Thyroid gland (tissue), 4 donors: Measurements from ENCODE around the gene AMDHD2. TPM values are rescaled to one million over a fixed set of nuclear protein-coding genes. Genes with fewer than 3 reads are reported as not detected.

Source experiments
- DNase-seq, 2 donors: peaks; one replicate each; pipeline ENCODE4 v3.0.0-alpha.2; 2019
- H3K27ac ChIP-seq, 3 donors: fragments of 200-600 bp; sonication (generic); 1 replicate in 2 of 3; 2 replicates in 1 of 3; pipeline ENCODE4 v1.5.1; 2016 to 2019; ENCODE audit warnings: mild to moderate bottlenecking in 1 of 3, moderate library complexity in 1 of 3
- H3K27me3 ChIP-seq: fragments of 200-600 bp; sonication (generic); one replicate; pipeline ENCODE4 v1.5.1; 2019
- H3K36me3 ChIP-seq, 2 donors: fragments of 200-600 bp; sonication (generic); one replicate each; pipeline ENCODE4 v1.5.1; 2016 to 2019
- H3K4me1 ChIP-seq, 2 donors: fragments of 200-600 bp; sonication (generic); one replicate each; pipeline ENCODE4 v1.5.1; 2017 to 2019
- H3K4me3 ChIP-seq, 3 donors: fragments of 200-600 bp; sonication (generic); replicated peaks in 1 of 3; 1 replicate in 2 of 3; 2 replicates in 1 of 3; pipeline ENCODE4 v1.5.1; 2016; ENCODE audit warnings: mild to moderate bottlenecking in 1 of 3
- H3K9me3 ChIP-seq: fragments of 200-600 bp; sonication (generic); one replicate; pipeline ENCODE4 v1.5.1; 2017
- POLR2A ChIP-seq, 2 donors: fragments of 450-650 bp; IDR thresholded peaks; one replicate each; pipeline ENCODE4 v1.6.1; 2017; ENCODE audit warnings: antibody characterized with exemption in 2 of 2, mild to moderate bottlenecking in 2 of 2, moderate library complexity in 1 of 2
- WGBS, 2 donors: methylation state at CpG; one replicate each; pipeline ENCODE4 v1.1.5; 2017; 5-methylcytosine and 5-hydroxymethylcytosine counted together
- intact Hi-C: fragments of 100-400 bp; cut with DNase I; formaldehyde crosslinking; loops from one replicate; pipeline ENCODE4 v1.15.1; 2023
- total RNA-seq, 4 donors: library from RNA; depleted of rRNA; stranded (reverse); fragments of >200 nt; gene quantifications; one replicate each; pipeline ENCODE4 v1.2.3, GENCODE V29; 2016
- TF ChIP-seq, protein P1 (sequence below), 6 experiments: fragments of 200-600 bp in 3 of 6; fragments of 450-650 bp in 3 of 6; sonication (generic) in 3 of 6; IDR thresholded peaks; one replicate each; pipeline ENCODE4 v1.5.1; 2016 to 2019; ENCODE audit warnings: antibody characterized with exemption in 6 of 6, mild to moderate bottlenecking in 2 of 6, inconsistent platforms in 1 of 6, moderate library complexity in 1 of 6

Gene AMDHD2
- total RNA-seq, 4 donors from 2014 or later: 32.6 to 43.5 (median 37.9) TPM

DNA sequence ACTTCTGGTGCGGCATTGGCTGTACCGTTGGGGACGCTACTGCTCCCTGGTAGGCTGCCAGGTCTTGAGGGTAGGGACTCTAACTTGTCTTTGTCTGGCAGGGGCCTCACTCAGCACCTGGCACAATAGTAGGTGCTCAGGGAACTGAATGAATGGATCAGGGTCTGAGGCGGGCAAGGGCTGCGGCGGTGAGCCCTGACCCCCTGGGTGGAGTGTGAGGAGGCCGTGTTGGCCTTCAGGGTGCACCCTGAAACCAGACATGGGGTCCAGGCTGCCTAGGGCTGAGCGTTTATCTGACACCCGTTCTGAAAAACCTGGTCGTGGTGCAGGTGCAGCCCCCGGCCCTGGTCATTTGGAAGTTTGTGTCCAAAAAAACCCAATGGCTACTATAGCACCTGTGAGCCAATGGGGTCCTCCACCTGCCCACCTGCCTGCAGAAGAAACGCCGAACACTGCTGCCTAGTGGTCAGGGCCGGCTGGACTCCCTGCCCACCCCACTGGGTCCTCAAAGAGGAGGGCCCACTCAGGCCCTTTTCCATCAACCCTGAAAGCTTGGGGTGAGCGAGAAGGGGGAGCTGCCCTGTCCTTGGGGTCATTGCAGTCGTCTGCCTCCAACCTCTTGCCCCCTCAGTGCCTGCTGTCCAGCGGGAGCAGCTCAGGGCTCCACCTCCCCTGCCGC, 11.3 kb upstream of the AMDHD2 start:
- Histone ChIP-seq H3K4me1 (peaks cover 6 to 12% of the 10 kb centered on the region in 2 donors), H3K36me3 (no peaks in the 10 kb centered on the region), H3K27me3 (no peaks in the 10 kb centered on the region), H3K27ac (no peak overlapping the region), H3K4me3 (no peak overlapping the region), H3K9me3 (no peaks in the 10 kb centered on the region)
- DNase-seq: no peak
- intact Hi-C loops: no loop called here
- TF ChIP-seq POLR2A (IDR thresholded peaks at IDR 0.05): no peak
- TF ChIP-seq, protein P1, sequence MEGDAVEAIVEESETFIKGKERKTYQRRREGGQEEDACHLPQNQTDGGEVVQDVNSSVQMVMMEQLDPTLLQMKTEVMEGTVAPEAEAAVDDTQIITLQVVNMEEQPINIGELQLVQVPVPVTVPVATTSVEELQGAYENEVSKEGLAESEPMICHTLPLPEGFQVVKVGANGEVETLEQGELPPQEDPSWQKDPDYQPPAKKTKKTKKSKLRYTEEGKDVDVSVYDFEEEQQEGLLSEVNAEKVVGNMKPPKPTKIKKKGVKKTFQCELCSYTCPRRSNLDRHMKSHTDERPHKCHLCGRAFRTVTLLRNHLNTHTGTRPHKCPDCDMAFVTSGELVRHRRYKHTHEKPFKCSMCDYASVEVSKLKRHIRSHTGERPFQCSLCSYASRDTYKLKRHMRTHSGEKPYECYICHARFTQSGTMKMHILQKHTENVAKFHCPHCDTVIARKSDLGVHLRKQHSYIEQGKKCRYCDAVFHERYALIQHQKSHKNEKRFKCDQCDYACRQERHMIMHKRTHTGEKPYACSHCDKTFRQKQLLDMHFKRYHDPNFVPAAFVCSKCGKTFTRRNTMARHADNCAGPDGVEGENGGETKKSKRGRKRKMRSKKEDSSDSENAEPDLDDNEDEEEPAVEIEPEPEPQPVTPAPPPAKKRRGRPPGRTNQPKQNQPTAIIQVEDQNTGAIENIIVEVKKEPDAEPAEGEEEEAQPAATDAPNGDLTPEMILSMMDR (IDR thresholded peaks at IDR 0.05): no peak
- 90 to 93% methylated on average over 12 to 17 of the region's 18 CpGs for WGBS, 2 donors

DNA sequence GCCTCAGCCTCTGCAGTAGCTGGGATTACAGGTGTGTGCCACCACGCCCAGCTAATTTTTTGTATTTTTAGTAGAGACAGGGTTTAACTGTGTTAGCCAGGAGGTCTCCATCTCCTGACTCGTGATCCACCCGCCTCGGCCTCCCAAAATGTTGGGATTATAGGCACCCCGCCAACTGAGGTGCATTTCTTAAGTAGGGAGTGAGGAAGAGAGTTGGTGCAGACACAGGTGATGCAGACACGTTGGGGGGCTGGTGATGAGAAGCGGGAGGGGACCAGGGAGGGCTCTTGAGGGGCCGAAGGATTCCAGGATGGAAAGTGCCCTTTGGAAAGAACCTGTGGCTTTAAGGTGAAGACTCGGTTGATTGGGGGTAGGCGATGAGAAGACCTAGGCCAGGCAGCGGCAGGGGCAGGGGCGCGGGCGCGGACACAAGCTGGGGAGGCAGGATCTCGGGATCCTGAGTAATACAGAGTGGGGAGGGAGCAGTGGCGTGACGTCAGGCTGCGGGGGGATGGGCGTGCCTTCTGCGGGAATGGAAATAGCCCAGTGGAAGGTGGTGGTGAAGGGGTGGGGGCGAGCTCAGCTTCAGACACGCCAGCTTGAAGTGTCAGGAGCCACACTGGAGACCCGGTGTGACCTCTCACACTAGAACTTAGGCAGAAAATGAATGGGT, 8.9 kb upstream of the AMDHD2 start:
- Histone ChIP-seq H3K4me3 (no peak overlapping the region), H3K27me3 (no peaks in the 10 kb centered on the region), H3K36me3 (no peaks in the 10 kb centered on the region), H3K27ac (no peak overlapping the region), H3K4me1 (peaks cover 16 to 26% of the 10 kb centered on the region in 2 donors), H3K9me3 (no peaks in the 10 kb centered on the region)
- 53 to 61% methylated on average over 24 of the region's 24 CpGs for WGBS, 2 donors
- intact Hi-C loops: no loop called here
- TF ChIP-seq, protein P1 (IDR thresholded peaks at IDR 0.05): no peak
- no peak for TF ChIP-seq POLR2A (IDR thresholded peaks at IDR 0.05)
- peak; percentile 35 to 53 for DNase-seq

DNA sequence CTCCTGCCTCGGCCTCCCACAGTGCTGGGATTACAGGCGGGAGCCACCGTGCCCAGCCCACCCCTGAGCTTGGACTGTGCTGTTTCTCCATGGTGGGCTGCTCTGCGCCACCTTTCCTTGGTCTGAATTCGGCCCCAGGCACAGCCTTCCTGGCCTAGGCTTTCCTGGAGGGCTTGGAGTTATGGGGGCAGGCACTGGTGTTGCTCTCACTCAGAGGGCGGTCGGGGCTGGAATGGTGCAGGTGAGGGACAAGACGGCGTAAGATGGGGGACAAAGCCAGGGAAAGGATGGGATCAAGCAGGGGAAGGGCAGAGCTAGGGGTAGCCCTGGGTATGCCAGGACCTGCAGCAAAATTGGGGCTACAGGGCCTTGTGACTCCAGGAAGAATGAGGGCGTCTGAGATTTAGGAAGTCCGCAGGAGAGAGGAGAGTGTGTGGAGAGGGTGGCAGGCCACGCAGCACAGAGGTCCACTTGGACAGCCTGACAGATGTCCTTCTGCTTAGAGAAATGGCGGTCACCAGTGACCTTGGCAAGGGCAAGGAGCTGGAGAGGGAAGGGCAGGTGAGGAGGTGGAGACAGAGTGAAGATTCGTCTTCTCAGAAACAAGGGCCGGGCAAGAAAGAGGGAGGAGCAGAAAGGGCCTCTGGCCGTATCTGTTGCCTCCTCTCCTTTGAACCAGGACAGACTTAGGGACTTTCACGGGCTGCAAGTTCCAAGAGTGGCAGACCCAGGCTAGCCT, 8.0 kb upstream of the AMDHD2 start:
- intact Hi-C loops: no loop called here
- TF ChIP-seq, protein P1 (IDR thresholded peaks at IDR 0.05): no peak
- no peak for TF ChIP-seq POLR2A (IDR thresholded peaks at IDR 0.05)
- Histone ChIP-seq H3K36me3 (no peaks in the 10 kb centered on the region), H3K4me3 (no peak overlapping the region), H3K27me3 (no peaks in the 10 kb centered on the region), H3K9me3 (no peaks in the 10 kb centered on the region), H3K4me1 (peaks cover 23 to 35% of the 10 kb centered on the region in 2 donors), H3K27ac (peak overlapping the region; percentile 50 to 98 (median 95))
- WGBS, 2 donors: 83% methylated on average over 17 of the region's 17 CpGs
- DNase-seq: no peak

DNA sequence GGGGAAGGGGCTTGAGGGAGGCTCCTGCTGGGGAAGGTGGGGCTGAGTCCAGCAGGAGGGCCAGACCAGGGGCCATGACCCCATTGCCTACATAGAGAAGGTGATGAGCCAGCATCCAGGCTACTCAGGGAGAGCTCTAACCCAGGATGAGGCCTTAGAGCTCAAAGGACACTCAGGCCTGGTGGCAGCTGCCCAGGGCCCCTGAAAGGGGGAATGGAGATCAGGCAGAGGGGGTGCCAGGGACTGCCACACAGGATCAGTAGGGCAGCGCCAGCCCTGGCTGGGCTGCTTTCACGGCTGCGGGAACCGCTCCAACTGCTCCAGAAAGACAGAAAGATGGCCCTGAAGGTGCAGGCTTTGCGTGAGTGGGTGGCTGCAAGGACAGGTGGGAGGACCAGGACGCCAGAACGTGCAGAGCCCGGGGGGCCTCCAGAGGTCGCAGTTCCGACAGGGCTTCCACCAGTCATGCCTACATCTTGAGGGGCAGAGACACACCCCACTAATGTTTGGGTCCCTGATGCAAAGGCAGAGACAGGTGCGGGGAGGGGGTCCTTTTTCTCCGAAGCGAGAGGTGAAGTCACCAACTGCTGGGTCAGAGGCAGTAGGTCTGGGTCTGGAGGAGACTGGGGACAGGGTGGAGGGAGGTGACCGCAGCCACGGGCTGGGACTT, 7.3 kb upstream of the AMDHD2 start:
- no peaks in the 10 kb centered on the region for H3K36me3 ChIP-seq
- peak overlapping the region; percentile 95 to 98 (median 97) for H3K27ac ChIP-seq
- intact Hi-C loops: no loop called here
- H3K4me3 ChIP-seq: peak overlapping the region in 1 of 3 donors; percentile 99
- H3K9me3 ChIP-seq: no peaks in the 10 kb centered on the region
- DNase-seq: peak in 1 of 2 donors; percentile 47
- no peaks in the 10 kb centered on the region for H3K27me3 ChIP-seq
- H3K4me1 ChIP-seq: peaks cover 28 to 40% of the 10 kb centered on the region in 2 donors
- TF ChIP-seq POLR2A (IDR thresholded peaks at IDR 0.05): no peak
- TF ChIP-seq, protein P1 (IDR thresholded peaks at IDR 0.05): no peak
- 33 to 43% methylated on average over 11 to 15 of the region's 15 CpGs for WGBS, 2 donors
